ENCODE measurements around the gene ABCB1.
"Not testable (repeated sequence)": the region's sequence is repeated elsewhere in the genome, so short reads cannot be mapped to it uniquely, and the experiment has no call there.

Gene ABCB1

GRCh38 chr7:87463982-87464381 lies 136.7 kb downstream of the ABCB1 start:
- TF ChIP-seq CTCF (IDR thresholded peaks at IDR 0.05; ENCODE audit: low read depth, low read length): no peak
- no peaks in the 10 kb centered on the region for H3K27me3 ChIP-seq (ENCODE audit: insufficient read depth, low read depth, severe bottlenecking)
- H3K9me3 ChIP-seq (ENCODE audit: severe bottlenecking): no peaks in the 10 kb centered on the region
- no peak for DNase-seq
- H3K27ac ChIP-seq: no peak overlapping the region
- no peak overlapping the region for H3K4me3 ChIP-seq (ENCODE audit: low read depth, low read length)
- H3K36me3 ChIP-seq: no peaks in the 10 kb centered on the region

- not testable (repeated sequence) for H3K27ac ChIP-seq; DNase-seq; H3K4me3 ChIP-seq (ENCODE audit: low read depth, low read length); H3K36me3 ChIP-seq; H3K27me3 ChIP-seq (ENCODE audit: insufficient read depth, low read depth, severe bottlenecking); H3K9me3 ChIP-seq (ENCODE audit: severe bottlenecking)
Measured at GRCh38 chr7:87460444-87460843, 140.2 kb downstream of the ABCB1 start.

GRCh38 chr7:87459941-87460340 lies 140.7 kb downstream of the ABCB1 start:
- H3K27ac ChIP-seq: no peak overlapping the region
- H3K9me3 ChIP-seq (ENCODE audit: severe bottlenecking): no peaks in the 10 kb centered on the region
- H3K36me3 ChIP-seq: no peaks in the 10 kb centered on the region
- DNase-seq: no peak
- no peak for TF ChIP-seq CTCF (IDR thresholded peaks at IDR 0.05; ENCODE audit: low read depth, low read length)
- no peak overlapping the region for H3K4me3 ChIP-seq (ENCODE audit: low read depth, low read length)
- H3K27me3 ChIP-seq (ENCODE audit: insufficient read depth, low read depth, severe bottlenecking): no peaks in the 10 kb centered on the region

GRCh38 chr7:87458148-87458547 lies 142.5 kb downstream of the ABCB1 start:
- Histone ChIP-seq H3K36me3 (no peaks in the 10 kb centered on the region), H3K9me3 (ENCODE audit: severe bottlenecking) (no peaks in the 10 kb centered on the region), H3K27ac (no peak overlapping the region), H3K27me3 (ENCODE audit: insufficient read depth, low read depth, severe bottlenecking) (no peaks in the 10 kb centered on the region), H3K4me3 (ENCODE audit: low read depth, low read length) (no peak overlapping the region)
- no peak for TF ChIP-seq CTCF (IDR thresholded peaks at IDR 0.05; ENCODE audit: low read depth, low read length)
- no peak for DNase-seq

GRCh38 chr7:87456247-87456646 lies 144.4 kb downstream of the ABCB1 start:
- H3K27ac ChIP-seq: no peak overlapping the region
- H3K36me3 ChIP-seq: no peaks in the 10 kb centered on the region
- no peak overlapping the region for H3K4me3 ChIP-seq (ENCODE audit: low read depth, low read length)
- H3K9me3 ChIP-seq (ENCODE audit: severe bottlenecking): no peaks in the 10 kb centered on the region
- H3K27me3 ChIP-seq (ENCODE audit: insufficient read depth, low read depth, severe bottlenecking): no peaks in the 10 kb centered on the region
- no peak for DNase-seq
- TF ChIP-seq CTCF (IDR thresholded peaks at IDR 0.05; ENCODE audit: low read depth, low read length): no peak

Data from WERI-Rb-1 (cell line).